Hepatocyte (in vitro differentiated cells): Measurements from ENCODE around the gene FBXL7. TPM values are rescaled to one million over a fixed set of nuclear protein-coding genes. Genes with fewer than 3 reads are reported as not detected.

Experiments used
- DNase-seq: peaks from one replicate; pipeline ENCODE4 v3.0.0-alpha.2; 2016; ENCODE audit warnings: low spot score
- H2AFZ ChIP-seq: fragments of 200-600 bp; sonication (generic); 2 replicates; pipeline ENCODE4 v1.6.0; 2016; ENCODE audit warnings: antibody characterized with exemption, mild to moderate bottlenecking
- H3K27ac ChIP-seq: fragments of 200-600 bp; sonication (generic); 2 replicates; pipeline ENCODE4 v1.5.1; 2016; ENCODE audit warnings: mild to moderate bottlenecking
- H3K27me3 ChIP-seq: fragments of 200-600 bp; sonication (generic); 2 replicates; pipeline ENCODE4 v1.6.1; 2016
- H3K36me3 ChIP-seq: fragments of 200-600 bp; sonication (generic); replicated peaks from 2 replicates; pipeline ENCODE4 v1.5.1; 2016; ENCODE audit warnings: low read depth; ENCODE audit not compliant: insufficient read depth
- H3K4me1 ChIP-seq: fragments of 200-600 bp; sonication (generic); 2 replicates; pipeline ENCODE4 v1.5.1; 2016; ENCODE audit warnings: mild to moderate bottlenecking, moderate library complexity; ENCODE audit not compliant: insufficient read depth
- H3K4me2 ChIP-seq: fragments of 200-600 bp; sonication (generic); 2 replicates; pipeline ENCODE4 v1.6.0; 2016
- H3K4me3 ChIP-seq: fragments of 200-600 bp; sonication (generic); 2 replicates; pipeline ENCODE4 v1.5.1; 2016; ENCODE audit warnings: mild to moderate bottlenecking
- H3K79me2 ChIP-seq: fragments of 200-600 bp; sonication (generic); 2 replicates; pipeline ENCODE4 v1.6.0; 2017; ENCODE audit warnings: mild to moderate bottlenecking
- H3K9me2 ChIP-seq: fragments of 200-600 bp; sonication (generic); replicated peaks from 2 replicates; pipeline ENCODE4 v1.6.0; 2017; ENCODE audit warnings: mild to moderate bottlenecking; ENCODE audit not compliant: insufficient read depth
- H3K9me3 ChIP-seq: fragments of 200-600 bp; sonication (generic); 2 replicates; pipeline ENCODE4 v1.5.1; 2016; ENCODE audit warnings: low read depth, mild to moderate bottlenecking
- H4K20me1 ChIP-seq: fragments of 200-600 bp; sonication (generic); 2 replicates; pipeline ENCODE4 v1.6.0; 2016; ENCODE audit warnings: mild to moderate bottlenecking; ENCODE audit not compliant: insufficient read depth, poor library complexity, severe bottlenecking
- EZH2 ChIP-seq: fragments of 200-600 bp; sonication (generic); IDR thresholded peaks from 2 replicates; pipeline ENCODE4 v1.6.1; 2016; ENCODE audit warnings: antibody characterized with exemption, mild to moderate bottlenecking, borderline replicate concordance
- EZH2phosphoT487 ChIP-seq: fragments of 200-600 bp; sonication (generic); IDR thresholded peaks from one replicate; pipeline ENCODE4 v1.6.1; 2018; ENCODE audit warnings: antibody characterized with exemption, mild to moderate bottlenecking, low read depth, moderate library complexity; ENCODE audit not compliant: unreplicated experiment, severe bottlenecking
- WGBS: methylation state at CpG from one replicate; pipeline ENCODE4 v1.1.6; 2016; ENCODE audit warnings: low lambda C conversion rate; ENCODE audit errors: missing lambda C conversion rate; 5-methylcytosine and 5-hydroxymethylcytosine counted together
- polyA plus RNA-seq: library from polyadenylated mRNA; unstranded; fragments of >200 nt; fragmentation: Nextera tagmentation; extraction: Ambion mirVana; gene quantifications from 2 replicates; pipeline ENCODE4 v1.2.1, GENCODE V29; 2016
- total RNA-seq: library from RNA; depleted of rRNA; stranded (reverse); fragments of >200 nt; gene quantifications from 2 replicates; pipeline ENCODE4 v1.2.3, GENCODE V29; 2014
- TF ChIP-seq, protein P1 (sequence below): fragments of 200-600 bp; sonication (generic); IDR thresholded peaks from 2 replicates; pipeline ENCODE4 v1.5.1; 2016; ENCODE audit warnings: antibody characterized with exemption, mild to moderate bottlenecking; ENCODE audit not compliant: poor library complexity

FBXL7 gene
- total and polyA plus RNA-seq, 2 experiments from 2014 or later = 8.4 to 10.3 TPM

DNA sequence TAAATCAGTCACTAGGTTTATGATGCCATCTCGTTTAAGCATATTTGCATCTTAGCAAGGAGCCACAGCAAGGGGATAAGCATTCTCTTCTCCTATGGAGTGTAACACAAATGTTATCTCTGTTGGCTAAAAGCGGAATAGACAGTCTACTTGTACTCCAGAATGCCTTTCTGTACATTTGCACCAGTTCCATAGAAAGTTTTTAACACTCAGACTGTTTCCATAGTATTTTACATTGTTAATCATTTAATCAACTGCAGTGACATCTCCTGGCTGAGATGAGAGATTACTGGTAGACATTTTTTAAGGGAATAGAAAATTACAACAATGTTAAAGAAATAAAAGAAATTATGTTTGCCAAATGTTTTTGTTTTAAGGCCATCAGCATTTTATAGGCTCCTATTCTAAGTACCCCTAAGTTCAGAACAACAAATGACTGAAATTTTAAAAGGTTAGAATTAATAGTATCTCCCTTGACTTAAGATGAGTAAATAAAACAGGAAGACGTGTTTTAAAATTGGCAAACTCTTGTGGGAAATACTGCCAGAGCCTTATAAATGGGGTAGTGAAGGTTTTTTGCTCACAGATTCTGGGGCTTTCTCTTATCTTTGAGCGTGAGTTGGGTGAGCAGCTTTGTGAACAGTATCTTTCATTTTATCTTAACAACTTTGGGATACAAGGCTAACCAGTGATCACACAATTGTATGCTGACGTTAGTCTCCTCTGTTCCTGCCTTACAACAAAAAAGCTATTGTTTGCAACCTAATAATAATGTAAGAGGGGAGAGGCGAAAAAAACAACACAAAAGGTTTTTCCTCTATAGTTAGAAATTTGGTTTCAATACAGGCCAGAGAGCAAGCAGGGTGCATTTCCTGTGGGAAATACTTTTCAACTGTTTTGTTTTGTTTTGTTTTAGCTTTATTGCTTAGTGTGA lies 294.3 kb downstream of the FBXL7 start:
- H4K20me1 ChIP-seq = peaks cover 8% of the 10 kb centered on the region
- H3K4me1 ChIP-seq = peaks cover 9% of the 10 kb centered on the region
- no peaks in the 10 kb centered on the region for H3K9me3 ChIP-seq
- H3K79me2 ChIP-seq = no peaks in the 10 kb centered on the region
- DNase-seq = peak; percentile 11
- H3K36me3 ChIP-seq = no peaks in the 10 kb centered on the region
- TF ChIP-seq, protein P1, sequence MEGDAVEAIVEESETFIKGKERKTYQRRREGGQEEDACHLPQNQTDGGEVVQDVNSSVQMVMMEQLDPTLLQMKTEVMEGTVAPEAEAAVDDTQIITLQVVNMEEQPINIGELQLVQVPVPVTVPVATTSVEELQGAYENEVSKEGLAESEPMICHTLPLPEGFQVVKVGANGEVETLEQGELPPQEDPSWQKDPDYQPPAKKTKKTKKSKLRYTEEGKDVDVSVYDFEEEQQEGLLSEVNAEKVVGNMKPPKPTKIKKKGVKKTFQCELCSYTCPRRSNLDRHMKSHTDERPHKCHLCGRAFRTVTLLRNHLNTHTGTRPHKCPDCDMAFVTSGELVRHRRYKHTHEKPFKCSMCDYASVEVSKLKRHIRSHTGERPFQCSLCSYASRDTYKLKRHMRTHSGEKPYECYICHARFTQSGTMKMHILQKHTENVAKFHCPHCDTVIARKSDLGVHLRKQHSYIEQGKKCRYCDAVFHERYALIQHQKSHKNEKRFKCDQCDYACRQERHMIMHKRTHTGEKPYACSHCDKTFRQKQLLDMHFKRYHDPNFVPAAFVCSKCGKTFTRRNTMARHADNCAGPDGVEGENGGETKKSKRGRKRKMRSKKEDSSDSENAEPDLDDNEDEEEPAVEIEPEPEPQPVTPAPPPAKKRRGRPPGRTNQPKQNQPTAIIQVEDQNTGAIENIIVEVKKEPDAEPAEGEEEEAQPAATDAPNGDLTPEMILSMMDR = peak; percentile 47
- TF ChIP-seq EZH2 = no peak
- H3K27me3 ChIP-seq = no peaks in the 10 kb centered on the region
- peak overlapping the region; percentile 1 for H3K4me2 ChIP-seq
- H3K9me2 ChIP-seq = no peaks in the 10 kb centered on the region
- no peak overlapping the region for H2AFZ ChIP-seq
- no peak overlapping the region for H3K4me3 ChIP-seq
- H3K27ac ChIP-seq = peak overlapping the region; percentile 8
- 43% methylated on average over 6 of the region's 6 CpGs for WGBS

DNA sequence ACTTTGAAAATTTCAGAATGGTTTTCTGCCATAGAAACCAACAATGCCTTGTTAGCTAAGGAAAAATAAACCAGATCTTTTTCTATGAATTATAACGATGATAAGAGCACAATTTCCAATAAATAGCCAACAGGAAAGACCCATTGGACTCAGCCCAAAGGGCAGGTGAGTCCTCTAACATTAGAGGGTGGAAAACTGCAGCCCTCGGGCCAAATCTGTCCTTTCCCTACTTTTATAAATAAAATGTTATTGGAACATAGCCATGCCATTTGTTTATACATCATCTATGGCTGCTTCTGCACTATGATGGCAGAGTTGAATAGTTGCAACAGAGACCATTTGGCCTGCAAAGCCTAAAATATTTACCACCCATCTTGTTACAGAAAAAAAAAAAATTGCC lies 296.1 kb downstream of the FBXL7 start:
- no peak overlapping the region for H3K27ac ChIP-seq
- no peaks in the 10 kb centered on the region for H3K36me3 ChIP-seq
- no peaks in the 10 kb centered on the region for H3K9me2 ChIP-seq
- peaks cover 6% of the 10 kb centered on the region for H4K20me1 ChIP-seq
- TF ChIP-seq EZH2phosphoT487 (no peak), EZH2 (no peak)
- TF ChIP-seq, protein P1 = no peak
- no peaks in the 10 kb centered on the region for H3K9me3 ChIP-seq
- H3K27me3 ChIP-seq = no peaks in the 10 kb centered on the region
- no peak overlapping the region for H3K4me2 ChIP-seq
- no peak overlapping the region for H2AFZ ChIP-seq
- DNase-seq = no peak
- H3K4me1 ChIP-seq = peaks cover 9% of the 10 kb centered on the region
- 88% methylated on average over 2 of the region's 2 CpGs for WGBS
- no peaks in the 10 kb centered on the region for H3K79me2 ChIP-seq
- H3K4me3 ChIP-seq = no peak overlapping the region

DNA sequence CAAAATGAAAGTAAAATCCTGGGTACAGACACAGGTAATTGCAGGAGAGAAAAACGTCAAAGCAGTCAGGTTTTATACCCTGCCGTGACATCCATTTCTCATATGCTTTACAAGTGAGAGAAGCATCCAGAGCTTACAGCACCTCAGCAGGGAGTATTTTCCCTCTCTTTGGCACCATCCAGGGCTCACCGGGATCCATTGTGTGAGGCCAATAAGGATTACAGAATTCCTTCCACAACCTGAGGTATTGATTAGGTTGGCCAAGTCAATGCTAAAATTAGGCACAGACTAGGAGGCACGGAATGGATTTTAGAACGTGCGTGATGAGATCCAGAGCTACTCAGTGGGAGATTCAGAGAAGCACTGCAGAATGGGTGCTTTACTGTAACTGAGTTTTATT lies 296.6 kb downstream of the FBXL7 start:
- peaks cover 9% of the 10 kb centered on the region for H3K4me1 ChIP-seq
- no peak for TF ChIP-seq EZH2
- no peak for TF ChIP-seq EZH2phosphoT487
- TF ChIP-seq, protein P1 = no peak
- H2AFZ ChIP-seq = no peak overlapping the region
- no peaks in the 10 kb centered on the region for H3K79me2 ChIP-seq
- no peak for DNase-seq
- H3K4me2 ChIP-seq = no peak overlapping the region
- H3K9me2 ChIP-seq = no peaks in the 10 kb centered on the region
- H4K20me1 ChIP-seq = peaks cover 5% of the 10 kb centered on the region
- H3K27me3 ChIP-seq = no peaks in the 10 kb centered on the region
- no peak overlapping the region for H3K4me3 ChIP-seq
- H3K36me3 ChIP-seq = no peaks in the 10 kb centered on the region
- WGBS = 81% methylated on average over 6 of the region's 6 CpGs
- H3K9me3 ChIP-seq = no peaks in the 10 kb centered on the region
- H3K27ac ChIP-seq = no peak overlapping the region
